ENCODE results near the gene BOLL.
A peak's percentile ranks its signal among the peaks of the same experiment; 100 is the strongest.
"Not testable (repeated sequence)": the region's sequence is repeated elsewhere in the genome, so short reads cannot be mapped to it uniquely, and the experiment has no call there.

Gene BOLL

GRCh38 chr2:197727011-197727410, 58.1 kb downstream of the BOLL start:
- no peak overlapping the region for H3K27ac ChIP-seq
- TF ChIP-seq CTCF (conservative IDR thresholded peaks at IDR 0.05; ENCODE audit: low read depth) = no peak
- no peak for DNase-seq (ENCODE audit: low spot score)
- ChIA-PET CTCF (interaction anchor here (0.6 kb wide), 1 partner anchor 17 kb away, joined by 3 read pairs; no protein-coding TSS in a partner anchor), POLR2A (ENCODE audit: low non-redundant PET) (no interaction called here)

DNA sequence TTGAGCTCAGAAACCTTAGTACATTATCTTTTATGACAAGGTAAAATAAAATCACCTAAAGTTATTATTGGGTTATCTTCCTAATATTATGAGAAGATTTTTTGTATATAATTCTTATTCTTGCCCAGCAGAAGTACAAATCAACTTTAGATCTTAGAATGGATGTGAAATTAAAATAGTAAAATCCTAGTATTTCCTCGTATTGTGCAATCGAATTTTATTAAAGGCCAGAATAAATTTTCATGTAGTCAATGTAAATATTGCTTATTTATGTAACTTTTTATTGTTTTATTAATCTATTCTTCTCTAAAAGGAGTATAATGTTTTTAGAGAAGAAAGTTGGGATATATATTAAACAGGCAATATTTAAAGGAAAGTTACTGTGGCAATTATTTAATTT, 67.3 kb downstream of the BOLL start:
- POLR2A ChIA-PET (ENCODE audit: low non-redundant PET) = no interaction called here
- DNase-seq (ENCODE audit: low spot score) = no peak
- H3K27ac ChIP-seq = no peak overlapping the region
- CTCF ChIA-PET = no interaction called here
- TF ChIP-seq CTCF (conservative IDR thresholded peaks at IDR 0.05; ENCODE audit: low read depth) = no peak

DNA sequence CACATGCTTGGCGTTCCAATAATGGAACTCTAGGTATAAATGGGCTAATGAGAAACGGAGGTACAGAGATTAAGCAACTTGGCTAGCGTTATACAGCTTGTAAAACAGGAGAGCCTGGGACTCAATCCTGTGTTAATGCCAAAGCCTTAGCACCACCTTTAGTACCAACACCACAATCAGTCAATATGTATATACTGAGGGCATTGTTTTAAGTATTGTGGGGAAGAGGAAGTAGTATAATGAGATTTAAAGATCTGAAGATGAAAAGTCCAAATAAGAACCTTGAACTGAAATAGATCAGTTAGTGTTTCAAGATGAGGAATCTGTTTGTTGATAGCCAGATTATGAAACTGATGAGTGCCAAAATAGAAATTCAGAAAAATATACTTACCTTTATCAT, 71.8 kb downstream of the BOLL start:
- TF ChIP-seq CTCF (conservative IDR thresholded peaks at IDR 0.05; ENCODE audit: low read depth) = no peak
- ChIA-PET CTCF (no interaction called here), POLR2A (ENCODE audit: low non-redundant PET) (no interaction called here)
- DNase-seq (ENCODE audit: low spot score) = no peak
- no peak overlapping the region for H3K27ac ChIP-seq

- CTCF ChIA-PET = no interaction called here
- no peak overlapping the region for H3K27ac ChIP-seq
- no peak for DNase-seq (ENCODE audit: low spot score)
- TF ChIP-seq CTCF (conservative IDR thresholded peaks at IDR 0.05; ENCODE audit: low read depth) = no peak
- POLR2A ChIA-PET (ENCODE audit: low non-redundant PET) = no interaction called here
Observed at GRCh38 chr2:197711578-197711977, 73.5 kb downstream of the BOLL start.

- TF ChIP-seq CTCF (conservative IDR thresholded peaks at IDR 0.05; ENCODE audit: low read depth) = no peak
- DNase-seq (ENCODE audit: low spot score) = no peak
- POLR2A ChIA-PET (ENCODE audit: low non-redundant PET) = no interaction called here
- CTCF ChIA-PET = no interaction called here
- H3K27ac ChIP-seq = no peak overlapping the region
Observed at GRCh38 chr2:197710424-197711042, 74.6 kb downstream of the BOLL start.

- POLR2A ChIA-PET (ENCODE audit: low non-redundant PET); CTCF ChIA-PET; H3K27ac ChIP-seq; DNase-seq (ENCODE audit: low spot score): not testable (repeated sequence)
Observed at GRCh38 chr2:197709140-197709539, 76.0 kb downstream of the BOLL start.

DNA sequence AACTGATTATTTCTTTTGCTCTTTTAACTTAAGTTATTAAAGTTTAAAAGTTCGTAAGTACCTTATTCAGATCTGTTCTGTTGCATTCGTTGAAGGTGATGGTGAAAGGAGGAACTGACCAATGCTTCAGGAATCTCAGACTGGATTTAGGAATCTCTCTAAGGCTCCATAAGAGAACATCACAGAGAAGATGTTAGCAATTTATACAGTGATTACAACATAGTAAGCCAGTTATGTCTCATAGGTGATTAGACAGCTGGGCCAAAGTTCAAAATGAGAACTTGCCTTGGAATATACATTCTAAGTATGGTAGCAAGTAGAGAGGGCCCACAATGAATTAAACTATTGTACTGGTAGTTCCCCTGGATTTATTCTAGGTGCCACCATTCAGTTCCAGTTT, 76.8 kb downstream of the BOLL start:
- TF ChIP-seq CTCF (conservative IDR thresholded peaks at IDR 0.05; ENCODE audit: low read depth) = no peak
- CTCF ChIA-PET = interaction anchor here (0.5 to 0.7 kb wide), 3 partner anchors 174 to 646 kb away, joined by 4 to 6 read pairs (median 4); no protein-coding TSS in a partner anchor

More for the DNA sequence above, 76.8 kb downstream of the BOLL start:
- peak; percentile 74 for DNase-seq (ENCODE audit: low spot score)
- POLR2A ChIA-PET (ENCODE audit: low non-redundant PET) = no interaction called here
- no peak overlapping the region for H3K27ac ChIP-seq

All from RWPE1 (cell line).